Smooth muscle cell (in vitro differentiated cells): Measurements from ENCODE around the gene TRMT61A. TPM values are rescaled to one million over a fixed set of nuclear protein-coding genes. Genes with fewer than 3 reads are reported as not detected.

ENCODE experiments used
- DNase-seq: peaks from one replicate; lab custom pipeline; 2025; ENCODE audit not compliant: unreplicated experiment; lab: John Stamatoyannopoulos, UW
- H2AFZ ChIP-seq: fragments of 200-600 bp; sonication (generic); 2 replicates; pipeline ENCODE4 v1.6.0; 2016; ENCODE audit warnings: antibody characterized with exemption, low read depth, mild to moderate bottlenecking
- H3F3A ChIP-seq: fragments of 200-600 bp; sonication (generic); 2 replicates; pipeline ENCODE4 v1.6.0; 2017; ENCODE audit warnings: antibody characterized with exemption, low read depth
- H3K27ac ChIP-seq: fragments of 200-600 bp; sonication (generic); 2 replicates; pipeline ENCODE4 v1.5.1; 2016; ENCODE audit warnings: low read depth, mild to moderate bottlenecking
- H3K27me3 ChIP-seq: fragments of 200-600 bp; sonication (generic); 2 replicates; pipeline ENCODE4 v1.6.1; 2016; ENCODE audit warnings: low read depth, mild to moderate bottlenecking
- H3K36me3 ChIP-seq: fragments of 200-600 bp; sonication (generic); 2 replicates; pipeline ENCODE4 v1.5.1; 2016; ENCODE audit warnings: low read depth
- H3K4me1 ChIP-seq: fragments of 200-600 bp; sonication (generic); 2 replicates; pipeline ENCODE4 v1.5.1; 2016; ENCODE audit warnings: low read depth
- H3K4me2 ChIP-seq: fragments of 200-600 bp; sonication (generic); 2 replicates; pipeline ENCODE4 v1.6.0; 2016; ENCODE audit warnings: mild to moderate bottlenecking
- H3K4me3 ChIP-seq: fragments of 200-600 bp; sonication (generic); 2 replicates; pipeline ENCODE4 v1.5.1; 2016; ENCODE audit warnings: mild to moderate bottlenecking
- H3K79me2 ChIP-seq: fragments of 200-600 bp; sonication (generic); 2 replicates; pipeline ENCODE4 v1.6.0; 2016; ENCODE audit warnings: low read depth, mild to moderate bottlenecking
- H3K9ac ChIP-seq: fragments of 200-600 bp; sonication (generic); 2 replicates; pipeline ENCODE4 v1.6.0; 2016; ENCODE audit warnings: low read depth
- H3K9me3 ChIP-seq: fragments of 200-600 bp; sonication (generic); replicated peaks from 2 replicates; pipeline ENCODE4 v1.5.1; 2016; ENCODE audit warnings: low read depth
- H4K20me1 ChIP-seq: fragments of 200-600 bp; sonication (generic); 2 replicates; pipeline ENCODE4 v1.6.0; 2016; ENCODE audit warnings: low read depth
- CTCF ChIP-seq: fragments of 200-600 bp; sonication (generic); IDR thresholded peaks from 2 replicates; pipeline ENCODE4 v1.5.1; 2017; ENCODE audit warnings: borderline replicate concordance, mild to moderate bottlenecking, antibody characterized with exemption; ENCODE audit not compliant: insufficient read depth, poor library complexity, severe bottlenecking
- WGBS: methylation state at CpG from one replicate; pipeline ENCODE4 v1.1.7; 2016; ENCODE audit warnings: low lambda C conversion rate; 5-methylcytosine and 5-hydroxymethylcytosine counted together
- polyA plus RNA-seq: library from polyadenylated mRNA; unstranded; fragments of >200 nt; fragmentation: Nextera tagmentation; extraction: Ambion mirVana; gene quantifications from 2 replicates; pipeline ENCODE4 v1.2.1, GENCODE V29; 2016
- total RNA-seq: library from RNA; depleted of rRNA; stranded (reverse); fragments of >200 nt; gene quantifications from 2 replicates; pipeline ENCODE4 v1.2.3, GENCODE V29; 2014

The TRMT61A gene
- total and polyA plus RNA-seq, 2 experiments from 2014 or later = 3.7 to 6.7 TPM

- Histone ChIP-seq H3K9me3 (no peaks in the 10 kb centered on the region), H3K27ac (peak overlapping the region; percentile 54), H3K4me3 (no peak overlapping the region), H3K4me2 (no peak overlapping the region), H3K27me3 (no peaks in the 10 kb centered on the region), H3K36me3 (no peaks in the 10 kb centered on the region), H3K4me1 (peaks cover 11% of the 10 kb centered on the region), H3F3A (peaks cover 18% of the 10 kb centered on the region), H3K9ac (no peak overlapping the region), H4K20me1 (peaks cover 81% of the 10 kb centered on the region), H3K79me2 (peaks cover 55% of the 10 kb centered on the region), H2AFZ (no peak overlapping the region)
- TF ChIP-seq CTCF = no peak
- WGBS = 93% methylated on average over 15 of the region's 15 CpGs
- DNase-seq = no peak
These were observed 28.2 kb downstream of the TRMT61A start for GRCh38 chr14:103556946-103557758.

GRCh38 chr14:103558071-103558882 is 29.3 kb downstream of the TRMT61A start:
- H3K79me2 ChIP-seq = peaks cover 61% of the 10 kb centered on the region
- no peak overlapping the region for H2AFZ ChIP-seq
- no peak for TF ChIP-seq CTCF
- H3K27ac ChIP-seq = peak overlapping the region; percentile 54
- 84% methylated on average over 16 of the region's 16 CpGs for whole genome bisulfite sequencing
- peaks cover 73% of the 10 kb centered on the region for H4K20me1 ChIP-seq
- H3F3A ChIP-seq = peaks cover 18% of the 10 kb centered on the region
- H3K36me3 ChIP-seq = no peaks in the 10 kb centered on the region
- no peak overlapping the region for H3K4me2 ChIP-seq
- DNase-seq = no peak
- no peaks in the 10 kb centered on the region for H3K27me3 ChIP-seq
- H3K9me3 ChIP-seq = no peaks in the 10 kb centered on the region
- H3K4me1 ChIP-seq = peaks cover 11% of the 10 kb centered on the region
- H3K4me3 ChIP-seq = no peak overlapping the region
- H3K9ac ChIP-seq = peak overlapping the region; percentile 9

GRCh38 chr14:103559766-103560165 is 30.8 kb downstream of the TRMT61A start:
- H3K4me1 ChIP-seq = peaks cover 19% of the 10 kb centered on the region
- H3K4me2 ChIP-seq = no peak overlapping the region
- H3K9ac ChIP-seq = no peak overlapping the region
- no peaks in the 10 kb centered on the region for H3K27me3 ChIP-seq
- DNase-seq = no peak
- no peaks in the 10 kb centered on the region for H3K36me3 ChIP-seq
- TF ChIP-seq CTCF = no peak
- peaks cover 18% of the 10 kb centered on the region for H3F3A ChIP-seq
- H3K27ac ChIP-seq = no peak overlapping the region
- H3K4me3 ChIP-seq = no peak overlapping the region
- no peaks in the 10 kb centered on the region for H3K9me3 ChIP-seq
- peaks cover 76% of the 10 kb centered on the region for H3K79me2 ChIP-seq
- 95% methylated on average over 9 of the region's 9 CpGs for WGBS
- H2AFZ ChIP-seq = no peak overlapping the region
- H4K20me1 ChIP-seq = peaks cover 72% of the 10 kb centered on the region
